ENCODE measurements around the gene MLPH.

Gene MLPH, protein sequence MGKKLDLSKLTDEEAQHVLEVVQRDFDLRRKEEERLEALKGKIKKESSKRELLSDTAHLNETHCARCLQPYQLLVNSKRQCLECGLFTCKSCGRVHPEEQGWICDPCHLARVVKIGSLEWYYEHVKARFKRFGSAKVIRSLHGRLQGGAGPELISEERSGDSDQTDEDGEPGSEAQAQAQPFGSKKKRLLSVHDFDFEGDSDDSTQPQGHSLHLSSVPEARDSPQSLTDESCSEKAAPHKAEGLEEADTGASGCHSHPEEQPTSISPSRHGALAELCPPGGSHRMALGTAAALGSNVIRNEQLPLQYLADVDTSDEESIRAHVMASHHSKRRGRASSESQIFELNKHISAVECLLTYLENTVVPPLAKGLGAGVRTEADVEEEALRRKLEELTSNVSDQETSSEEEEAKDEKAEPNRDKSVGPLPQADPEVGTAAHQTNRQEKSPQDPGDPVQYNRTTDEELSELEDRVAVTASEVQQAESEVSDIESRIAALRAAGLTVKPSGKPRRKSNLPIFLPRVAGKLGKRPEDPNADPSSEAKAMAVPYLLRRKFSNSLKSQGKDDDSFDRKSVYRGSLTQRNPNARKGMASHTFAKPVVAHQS

DNA sequence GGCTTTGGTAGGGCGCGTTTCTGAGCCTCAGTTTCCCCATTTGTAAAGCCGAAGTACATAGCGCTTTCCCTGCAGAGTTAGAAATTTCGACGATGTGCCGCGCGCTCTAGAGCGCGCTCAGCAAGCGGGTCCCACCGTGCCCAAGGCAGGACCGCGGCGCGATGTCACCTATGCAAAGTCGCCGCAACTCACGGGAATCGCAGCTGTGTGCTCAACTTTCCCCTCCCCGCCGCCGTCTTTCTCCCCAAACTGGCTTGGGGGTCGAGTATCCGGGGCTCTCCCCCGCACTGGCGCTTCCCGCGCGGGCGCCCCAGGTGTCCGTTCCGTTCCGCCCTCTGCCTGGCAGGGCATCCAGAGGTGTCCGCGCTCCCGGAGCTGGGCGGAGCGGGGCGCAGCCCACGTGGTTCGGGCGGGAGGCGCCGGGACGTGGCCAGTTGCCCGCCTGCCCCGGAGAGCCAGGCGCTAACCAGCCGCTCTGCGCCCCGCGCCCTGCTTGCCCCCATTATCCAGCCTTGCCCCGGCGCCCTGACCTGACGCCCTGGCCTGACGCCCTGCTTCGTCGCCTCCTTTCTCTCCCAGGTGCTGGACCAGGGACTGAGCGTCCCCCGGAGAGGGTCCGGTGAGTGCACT is at the start of gene MLPH:
TSS of gene MLPH (plus strand) at position 433 of the 630 bp plus-strand sequence. CDS start 6,176 bp downstream, outside the sequence.
- DNase-seq, result no peak

GRCh38 chr2:237437566-237437965 is 49.5 kb upstream of the MLPH start:
- no peak for DNase-seq

DNA sequence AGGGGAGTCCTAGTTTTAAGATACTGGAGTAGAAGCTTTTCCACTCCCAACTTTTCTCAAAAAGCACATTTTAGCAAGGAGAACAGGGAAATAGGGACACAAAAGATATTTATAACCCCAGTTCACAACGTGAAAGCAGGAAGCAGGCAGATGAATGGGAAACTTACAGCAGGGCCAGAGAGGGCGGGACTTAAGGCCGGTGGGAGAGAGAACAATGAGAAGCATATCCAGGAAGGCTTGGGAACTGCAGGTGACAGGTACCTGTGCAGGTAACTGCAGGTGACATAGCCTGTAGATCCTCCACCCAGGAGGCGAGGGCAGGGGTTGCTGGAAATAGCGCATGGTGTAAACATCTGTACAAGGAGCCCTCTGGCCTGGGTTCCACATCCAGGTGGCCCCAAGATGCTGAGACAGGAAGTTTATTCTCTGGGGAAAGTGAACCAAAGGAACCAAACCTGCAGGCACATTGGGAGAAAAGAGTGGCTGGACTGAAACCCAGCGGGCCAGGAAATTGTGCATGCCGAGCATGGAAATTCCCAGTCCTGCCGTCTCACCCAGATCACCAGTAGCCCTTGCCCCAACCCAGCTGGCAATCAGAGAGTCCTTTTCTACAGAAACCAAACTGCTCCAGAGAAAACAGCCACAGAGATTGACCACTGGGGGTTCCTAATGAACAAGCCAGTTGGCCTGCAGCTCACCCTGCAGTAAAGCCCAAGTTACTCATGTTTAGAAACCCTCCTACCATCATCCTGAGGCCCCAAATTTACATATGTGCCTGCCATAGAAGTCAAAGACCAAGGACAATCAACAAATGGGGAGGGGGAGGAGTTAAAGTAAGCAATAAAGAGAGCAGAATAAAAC is 48.7 kb upstream of the MLPH start:
- no peak for DNase-seq

DNA sequence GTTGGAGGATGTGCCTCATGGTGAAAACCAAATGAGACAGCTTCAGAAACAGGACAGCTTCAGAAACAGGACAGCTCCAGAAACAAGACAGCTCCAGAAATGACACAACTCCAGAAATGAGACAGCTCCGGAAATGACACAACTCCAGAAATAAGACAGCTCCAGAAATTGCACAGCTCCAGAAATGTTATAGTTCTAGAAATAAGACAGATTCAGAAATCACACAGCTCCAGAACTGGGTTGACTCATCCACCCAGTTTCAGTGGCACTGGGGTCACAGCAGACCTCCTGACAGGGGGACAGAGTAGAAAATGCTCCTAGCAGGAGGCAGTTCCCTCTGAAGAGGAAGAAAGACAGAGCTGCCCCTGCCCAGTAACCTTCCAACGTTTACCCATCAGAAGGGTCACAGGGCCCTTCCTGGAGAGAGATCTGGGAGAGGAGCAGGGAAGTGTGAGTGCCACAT is 46.2 kb upstream of the MLPH start:
- DNase-seq, result no peak

DNA sequence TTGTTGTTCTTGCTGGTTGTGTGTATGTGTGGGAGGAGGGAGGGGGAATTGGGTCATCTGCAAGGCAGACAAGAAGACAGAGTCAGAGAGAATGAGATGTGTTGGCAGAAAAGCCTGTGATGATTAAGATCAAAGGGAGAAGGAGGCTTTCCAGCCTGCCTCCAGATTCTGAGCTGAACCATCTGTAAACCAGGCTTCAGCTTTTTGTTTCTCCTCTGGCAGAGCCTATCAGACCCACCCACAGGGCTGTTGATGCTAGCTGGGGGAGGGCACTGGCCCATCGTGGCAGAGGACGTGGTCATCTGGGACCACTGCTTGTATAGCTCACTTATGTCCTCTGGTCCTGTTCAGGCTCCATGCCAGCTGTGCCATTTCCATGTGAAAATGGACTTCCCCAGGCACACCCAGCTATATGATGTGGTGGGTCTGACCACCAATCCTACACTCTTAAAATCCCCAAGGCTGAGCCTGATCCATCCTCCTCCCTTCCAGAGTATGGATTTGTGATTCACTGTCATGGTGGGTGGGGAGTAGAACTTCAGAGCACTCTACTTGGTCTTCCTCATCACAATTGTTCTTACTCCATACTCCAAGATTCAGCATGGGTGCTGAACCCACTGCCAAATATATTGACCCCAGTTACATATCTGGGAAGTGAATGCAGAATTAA is 45.3 kb upstream of the MLPH start:
- DNase-seq, result peak in 10 of 58 donors; percentile 6 to 62 (median 24)

DNA sequence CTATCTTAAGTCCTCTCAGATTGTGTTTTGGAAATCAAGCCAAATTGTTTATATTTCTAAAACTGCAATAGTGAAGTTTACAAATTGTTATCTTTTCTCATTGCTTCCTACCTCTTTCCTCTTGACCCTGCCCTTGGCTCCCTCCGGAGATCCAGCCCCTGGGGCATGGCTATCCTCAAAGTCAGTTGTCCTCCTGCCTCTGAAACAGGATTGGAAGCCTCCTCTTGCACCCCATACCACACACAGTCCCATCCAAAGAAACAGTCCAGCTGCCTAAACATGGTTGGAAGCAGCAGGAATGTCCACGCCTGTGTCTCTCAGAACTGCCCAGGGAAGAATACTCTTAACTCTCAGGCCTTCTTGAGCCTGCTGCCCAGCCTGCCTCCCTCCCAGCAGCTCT is 43.0 kb upstream of the MLPH start:
- no peak for DNase-seq

- DNase-seq, result no peak
These were observed 41.3 kb upstream of the MLPH start for GRCh38 chr2:237445611-237446337.

DNA sequence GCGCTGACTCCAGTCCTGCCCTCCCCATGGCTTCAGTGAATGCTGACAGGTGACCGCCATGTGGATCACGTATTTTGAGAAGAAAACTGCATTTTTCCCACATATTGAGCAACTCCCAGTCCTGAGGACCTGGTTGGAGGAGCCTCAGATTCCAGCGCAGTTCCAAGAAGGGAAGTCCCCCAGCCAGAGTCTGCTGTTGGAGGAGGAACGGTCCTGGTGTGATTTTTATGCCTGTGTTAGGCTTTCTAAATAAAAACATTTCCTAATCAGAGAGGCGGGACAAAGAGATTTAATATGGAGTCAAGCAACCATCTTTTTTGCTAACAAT is 40.7 kb upstream of the MLPH start:
- no peak for DNase-seq

- DNase-seq, result no peak
These were observed 39.6 kb upstream of the MLPH start for GRCh38 chr2:237447496-237447895.

DNA sequence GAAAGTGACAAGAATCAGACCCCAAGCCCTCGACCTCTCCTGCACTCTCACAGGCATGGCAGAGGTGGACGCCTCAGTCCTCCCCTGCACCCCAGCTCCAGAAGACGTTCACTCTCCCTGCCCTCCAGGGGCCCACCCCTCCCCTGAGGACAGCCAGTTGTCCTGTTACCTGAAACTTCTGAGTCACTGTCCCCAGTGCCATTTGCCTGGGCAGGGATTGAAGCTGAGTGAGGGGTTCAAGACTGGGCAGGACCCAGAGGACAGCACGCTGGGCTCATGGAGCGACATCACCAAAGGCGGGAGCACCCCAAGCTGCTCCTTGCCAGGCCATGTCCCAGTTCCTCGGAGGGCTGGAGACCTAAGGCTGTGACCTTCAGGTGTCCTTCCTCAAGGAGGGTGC is 38.9 kb upstream of the MLPH start:
- DNase-seq, result no peak

- DNase-seq, result no peak
These were observed 38.4 kb upstream of the MLPH start for GRCh38 chr2:237448626-237449025.

DNA sequence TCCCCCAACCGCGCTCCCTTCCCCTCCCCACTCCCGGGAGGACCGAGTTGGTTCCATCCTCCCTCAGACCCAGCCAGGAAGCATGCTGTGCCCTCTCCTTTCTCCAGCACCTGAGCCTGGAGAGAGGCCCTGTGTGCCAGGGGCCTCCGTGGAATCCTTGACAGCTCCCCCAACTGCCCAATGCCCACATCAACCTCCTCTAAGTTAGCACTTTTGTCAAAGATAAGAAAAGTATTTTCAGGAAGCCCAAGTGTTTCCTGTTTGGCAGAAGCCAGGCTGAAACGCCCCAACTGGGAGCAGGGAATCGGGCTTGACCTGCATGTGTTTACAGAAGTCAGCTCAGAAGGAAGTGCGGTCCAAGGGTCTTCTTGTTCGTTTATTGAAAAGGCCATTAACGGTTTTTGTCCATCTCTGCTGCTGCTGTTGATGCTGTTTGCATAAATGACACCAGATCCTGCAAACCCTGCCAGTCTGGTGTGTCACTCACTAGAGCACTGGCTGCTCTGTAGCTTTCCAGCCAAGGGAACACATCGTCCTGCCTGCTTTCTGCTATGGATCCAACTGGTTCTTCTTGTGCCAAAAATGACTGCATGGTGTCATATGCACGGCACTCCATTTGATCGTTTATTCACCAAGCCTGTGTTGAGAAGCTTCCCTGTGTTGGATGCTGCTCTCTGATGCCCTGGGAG is 37.7 kb upstream of the MLPH start:
- peak in 20 of 58 donors; percentile 10 to 76 (median 31) for DNase-seq

GRCh38 chr2:237450108-237450507 is 36.9 kb upstream of the MLPH start:
- no peak for DNase-seq

DNA sequence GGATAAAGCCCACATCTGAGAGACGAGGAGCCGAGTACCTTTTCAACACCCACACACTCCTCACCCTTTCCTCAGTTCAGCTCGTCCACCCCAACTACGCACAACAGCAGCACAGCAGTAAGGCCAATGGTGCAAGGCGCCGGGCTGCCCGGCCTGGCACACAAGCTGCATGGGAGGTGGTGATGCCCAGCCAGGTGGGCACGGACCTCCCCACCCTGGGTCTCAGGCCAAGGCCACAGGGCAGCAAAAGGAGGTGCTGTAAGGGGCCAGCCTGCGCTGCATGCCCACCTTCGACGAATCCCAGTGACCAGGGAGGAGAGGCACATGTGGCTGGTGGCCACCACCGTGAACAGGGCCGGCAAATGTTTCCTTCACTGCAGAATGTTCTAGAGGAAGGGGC is 36.5 kb upstream of the MLPH start:
- no peak for DNase-seq

- DNase-seq, result no peak
These were observed 35.2 kb upstream of the MLPH start for GRCh38 chr2:237451643-237452469.

DNA sequence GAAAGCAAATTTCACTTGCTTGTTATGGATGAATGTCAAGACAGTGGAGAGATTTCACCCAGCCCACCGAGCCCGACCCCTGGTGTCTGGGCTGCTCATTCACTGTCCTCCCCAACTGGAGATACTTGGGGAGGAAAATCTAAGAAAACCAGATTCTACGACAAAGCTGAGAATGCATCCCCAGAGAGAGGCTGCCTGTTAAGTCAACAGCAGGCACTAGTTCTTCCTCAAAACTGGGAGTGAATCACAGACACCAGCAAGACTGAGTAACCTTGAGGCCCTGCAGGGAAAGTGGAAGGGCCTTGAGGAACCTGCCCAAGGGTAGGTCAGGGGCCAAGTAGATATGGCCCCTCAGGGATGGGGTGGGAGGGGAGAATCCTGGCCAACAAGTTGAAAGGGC is 34.2 kb upstream of the MLPH start:
- DNase-seq, result no peak

GRCh38 chr2:237453671-237454070 is 33.4 kb upstream of the MLPH start:
- no peak for DNase-seq

DNA sequence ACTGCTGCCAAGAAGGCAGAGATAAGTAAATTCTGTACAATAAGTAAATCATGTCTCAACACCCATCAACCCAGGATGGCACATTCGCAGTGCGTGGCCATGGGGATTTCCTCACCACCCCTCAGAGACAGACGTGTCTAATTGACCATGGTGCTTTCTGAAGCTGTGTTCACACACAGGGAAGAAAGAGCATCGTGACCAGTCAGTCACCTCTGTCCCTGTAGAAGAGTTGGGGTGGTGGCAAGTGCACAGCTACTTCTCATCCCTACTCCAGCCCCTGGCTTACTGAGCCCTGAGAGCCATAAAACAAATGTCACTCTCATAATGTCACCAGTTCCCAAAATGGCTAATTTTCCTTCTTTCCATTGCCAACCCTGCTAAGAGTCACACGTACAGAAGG is 31.3 kb upstream of the MLPH start:
- no peak for DNase-seq
